ENCODE measurements around the gene EEFSEC. TPM values are rescaled to one million over a fixed set of nuclear protein-coding genes. Genes with fewer than 3 reads are reported as not detected.

The EEFSEC gene, protein sequence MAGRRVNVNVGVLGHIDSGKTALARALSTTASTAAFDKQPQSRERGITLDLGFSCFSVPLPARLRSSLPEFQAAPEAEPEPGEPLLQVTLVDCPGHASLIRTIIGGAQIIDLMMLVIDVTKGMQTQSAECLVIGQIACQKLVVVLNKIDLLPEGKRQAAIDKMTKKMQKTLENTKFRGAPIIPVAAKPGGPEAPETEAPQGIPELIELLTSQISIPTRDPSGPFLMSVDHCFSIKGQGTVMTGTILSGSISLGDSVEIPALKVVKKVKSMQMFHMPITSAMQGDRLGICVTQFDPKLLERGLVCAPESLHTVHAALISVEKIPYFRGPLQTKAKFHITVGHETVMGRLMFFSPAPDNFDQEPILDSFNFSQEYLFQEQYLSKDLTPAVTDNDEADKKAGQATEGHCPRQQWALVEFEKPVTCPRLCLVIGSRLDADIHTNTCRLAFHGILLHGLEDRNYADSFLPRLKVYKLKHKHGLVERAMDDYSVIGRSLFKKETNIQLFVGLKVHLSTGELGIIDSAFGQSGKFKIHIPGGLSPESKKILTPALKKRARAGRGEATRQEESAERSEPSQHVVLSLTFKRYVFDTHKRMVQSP
- polyA plus RNA-seq (2011; rRNA removed) (10.9 and 16.3 TPM in 2 replicates), polyA minus RNA-seq (2011; rRNA and poly(A)+ RNA removed) (11.7 and 14.4 TPM in 2 replicates)

DNA sequence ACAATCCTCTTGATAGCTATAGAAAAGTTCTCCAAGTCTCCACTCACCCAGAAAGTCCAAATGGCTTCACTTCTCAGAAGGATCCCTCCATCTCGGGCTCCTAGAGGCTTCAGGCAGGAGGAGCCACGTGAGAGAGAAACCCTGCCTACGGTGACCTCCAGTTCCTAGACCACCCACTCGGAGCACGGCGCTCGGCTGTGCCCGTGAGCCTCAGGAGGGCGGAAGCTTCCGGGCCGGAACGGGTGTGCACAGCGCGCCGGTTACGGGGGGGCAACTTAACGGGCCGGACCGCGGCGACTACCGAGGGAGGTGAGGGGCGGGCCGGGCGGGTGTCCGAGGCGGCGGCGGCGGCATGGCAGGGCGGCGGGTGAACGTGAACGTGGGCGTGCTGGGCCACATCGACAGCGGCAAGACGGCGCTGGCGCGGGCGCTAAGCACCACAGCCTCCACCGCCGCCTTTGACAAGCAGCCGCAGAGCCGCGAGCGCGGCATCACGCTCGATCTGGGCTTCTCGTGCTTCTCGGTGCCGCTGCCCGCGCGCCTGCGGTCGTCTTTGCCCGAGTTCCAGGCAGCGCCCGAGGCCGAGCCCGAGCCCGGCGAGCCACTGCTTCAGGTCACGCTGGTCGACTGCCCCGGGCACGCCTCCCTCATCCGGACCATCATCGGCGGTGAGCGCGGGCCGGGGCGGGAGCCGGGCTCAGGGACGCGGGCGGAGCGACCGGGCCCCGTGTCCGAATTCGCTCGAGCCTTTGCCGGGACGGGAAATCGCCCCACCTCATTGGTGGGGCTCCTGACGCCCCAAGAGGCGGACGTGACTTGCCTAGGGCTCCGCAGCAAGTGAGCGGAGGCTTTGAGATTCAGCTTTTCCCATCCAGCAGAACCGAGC is at the start of gene EEFSEC:
EEFSEC (plus strand) TSS at position 326 of the 886 bp plus-strand sequence; CDS start at position 353, 27 bp downstream.
- Histone ChIP-seq H3K27me3 (ENCODE audit: control insufficient read depth, insufficient read depth, low read length) (no peaks in the 10 kb centered on the region), H3K4me3 (ENCODE audit: low read depth, low read length) (peak within 1 kb of the TSS; percentile 93), H3K36me3 (ENCODE audit: control insufficient read depth, insufficient read depth, low read length) (no peaks in the 10 kb centered on the region)
- DNase-seq (ENCODE audit: low read depth), result peak; percentile 29
- CTCF ChIA-PET, result interaction anchor here (0.8 to 2.7 kb wide), 7 partner anchors 11 to 455 kb away, joined by 3 to 10 read pairs (median 4); partner anchors contain the start of gene RUVBL1
- TF ChIP-seq, protein P1, sequence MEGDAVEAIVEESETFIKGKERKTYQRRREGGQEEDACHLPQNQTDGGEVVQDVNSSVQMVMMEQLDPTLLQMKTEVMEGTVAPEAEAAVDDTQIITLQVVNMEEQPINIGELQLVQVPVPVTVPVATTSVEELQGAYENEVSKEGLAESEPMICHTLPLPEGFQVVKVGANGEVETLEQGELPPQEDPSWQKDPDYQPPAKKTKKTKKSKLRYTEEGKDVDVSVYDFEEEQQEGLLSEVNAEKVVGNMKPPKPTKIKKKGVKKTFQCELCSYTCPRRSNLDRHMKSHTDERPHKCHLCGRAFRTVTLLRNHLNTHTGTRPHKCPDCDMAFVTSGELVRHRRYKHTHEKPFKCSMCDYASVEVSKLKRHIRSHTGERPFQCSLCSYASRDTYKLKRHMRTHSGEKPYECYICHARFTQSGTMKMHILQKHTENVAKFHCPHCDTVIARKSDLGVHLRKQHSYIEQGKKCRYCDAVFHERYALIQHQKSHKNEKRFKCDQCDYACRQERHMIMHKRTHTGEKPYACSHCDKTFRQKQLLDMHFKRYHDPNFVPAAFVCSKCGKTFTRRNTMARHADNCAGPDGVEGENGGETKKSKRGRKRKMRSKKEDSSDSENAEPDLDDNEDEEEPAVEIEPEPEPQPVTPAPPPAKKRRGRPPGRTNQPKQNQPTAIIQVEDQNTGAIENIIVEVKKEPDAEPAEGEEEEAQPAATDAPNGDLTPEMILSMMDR (IDR thresholded peaks at IDR 0.05; ENCODE audit: insufficient read depth, low read depth, low read length), result no peak
- POLR2A ChIA-PET, result interaction anchor here (0.6 to 1.0 kb wide), 4 partner anchors 15 to 44 kb away, joined by 3 to 10 read pairs (median 3); no protein-coding TSS in a partner anchor

DNA sequence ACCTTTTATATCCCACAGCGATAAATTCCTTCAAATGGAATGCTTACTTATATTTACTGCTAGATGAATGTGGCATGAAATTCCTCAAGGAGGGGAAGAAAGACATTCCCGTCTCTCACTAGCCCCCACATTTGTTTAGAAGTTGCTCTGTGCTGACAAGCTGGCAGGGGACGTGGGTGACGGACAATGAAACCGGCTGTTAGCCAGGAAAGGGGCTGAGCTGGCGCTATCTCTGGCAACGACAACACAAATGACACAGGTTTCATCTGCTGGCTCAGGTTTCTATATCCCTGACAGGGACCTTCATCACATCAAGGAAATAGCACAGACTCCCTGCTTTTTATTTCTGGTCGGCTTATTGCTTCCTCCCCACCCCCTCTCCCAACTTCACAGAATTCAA is 45.4 kb upstream of the EEFSEC start:
- Histone ChIP-seq H3K4me3 (ENCODE audit: low read depth, low read length) (no peak overlapping the region), H3K27me3 (ENCODE audit: control insufficient read depth, insufficient read depth, low read length) (no peaks in the 10 kb centered on the region), H3K36me3 (ENCODE audit: control insufficient read depth, insufficient read depth, low read length) (peaks cover 2% of the 10 kb centered on the region; the same call in 1 of the 2 replicates)
- DNase-seq (ENCODE audit: low read depth), result no peak
- TF ChIP-seq, protein P1 (IDR thresholded peaks at IDR 0.05; ENCODE audit: insufficient read depth, low read depth, low read length), result no peak
- ChIA-PET CTCF (no interaction called here), POLR2A (no interaction called here)

DNA sequence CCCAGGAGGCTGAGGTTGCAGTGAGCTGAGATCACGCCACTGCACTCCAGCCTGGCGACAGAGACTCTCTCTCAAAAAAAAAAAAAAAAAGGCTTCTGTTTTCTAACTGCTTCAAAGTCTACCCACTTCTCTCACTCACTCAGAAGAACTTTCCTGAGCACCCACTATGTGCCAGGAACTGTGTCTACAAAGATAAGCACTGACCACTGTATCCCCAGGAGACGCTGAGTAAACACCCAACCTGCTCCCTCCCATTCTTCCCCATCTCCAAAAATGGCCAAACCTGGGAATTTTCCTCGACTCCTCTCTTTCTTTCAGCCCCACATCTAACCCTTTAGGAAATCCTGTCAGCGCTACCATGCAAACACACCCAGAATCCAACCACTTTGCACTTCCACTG is 42.1 kb upstream of the EEFSEC start:
- ChIA-PET POLR2A (no interaction called here), CTCF (interaction anchor here (2.9 kb wide), 1 partner anchor 16 kb away, joined by 17 read pairs; no protein-coding TSS in a partner anchor)
- H3K4me3 ChIP-seq (ENCODE audit: low read depth, low read length), result no peak overlapping the region
- H3K36me3 ChIP-seq (ENCODE audit: control insufficient read depth, insufficient read depth, low read length), result no peaks in the 10 kb centered on the region
- DNase-seq (ENCODE audit: low read depth), result no peak
- TF ChIP-seq, protein P1 (IDR thresholded peaks at IDR 0.05; ENCODE audit: insufficient read depth, low read depth, low read length), result no peak
- no peaks in the 10 kb centered on the region for H3K27me3 ChIP-seq (ENCODE audit: control insufficient read depth, insufficient read depth, low read length)

DNA sequence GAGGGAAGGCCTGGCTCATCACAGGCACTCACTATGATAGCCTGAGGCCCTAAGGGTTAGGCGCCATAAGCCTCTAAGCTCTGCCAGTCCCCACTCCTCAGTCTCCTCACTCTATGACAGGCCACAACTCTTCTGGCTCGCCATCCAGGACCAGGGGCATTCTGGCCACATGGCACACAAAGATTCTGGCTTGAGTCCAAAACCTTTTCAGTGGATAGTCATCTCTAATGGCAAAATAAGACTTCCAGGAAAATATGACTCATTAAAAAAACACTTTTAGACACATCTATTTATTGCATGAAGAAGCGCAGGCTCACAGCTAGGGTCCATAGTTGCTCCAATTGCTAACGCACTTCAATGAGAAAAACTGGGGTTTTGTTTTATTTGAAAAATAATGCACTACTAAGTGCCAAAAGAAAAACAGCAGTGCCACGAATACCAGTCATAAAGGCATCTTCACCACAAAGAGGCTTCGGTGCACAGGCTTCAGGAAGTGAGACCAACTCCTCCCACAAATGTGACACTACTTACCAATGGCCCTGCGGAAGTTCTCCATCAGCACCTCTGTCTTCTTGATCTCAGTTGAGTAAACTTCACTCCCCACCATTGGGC is 40.8 kb upstream of the EEFSEC start:
- POLR2A ChIA-PET, result interaction anchor here (0.6 kb wide), 1 partner anchor 41 kb away, joined by 3 read pairs; no protein-coding TSS in a partner anchor
- Histone ChIP-seq H3K36me3 (ENCODE audit: control insufficient read depth, insufficient read depth, low read length) (no peaks in the 10 kb centered on the region), H3K4me3 (ENCODE audit: low read depth, low read length) (no peak overlapping the region), H3K27me3 (ENCODE audit: control insufficient read depth, insufficient read depth, low read length) (no peaks in the 10 kb centered on the region)
- DNase-seq (ENCODE audit: low read depth), result peak; percentile 60
- TF ChIP-seq, protein P1 (IDR thresholded peaks at IDR 0.05; ENCODE audit: insufficient read depth, low read depth, low read length), result 0 out of 2 replicates have a peak, but pooled peaks have one; percentile 12
- CTCF ChIA-PET, result interaction anchor here (1.1 to 1.7 kb wide), 4 partner anchors 8 to 506 kb away, joined by 4 to 16 read pairs (median 4); partner anchors contain the start of gene RUVBL1

All from BJ (cell line).